Measurements from ENCODE around the gene PPP4R4. TPM values are rescaled to one million over a fixed set of nuclear protein-coding genes. Genes with fewer than 3 reads are reported as not detected.

PPP4R4 gene
- total RNA-seq, 1 donor from 2014 or later = not detected

DNA sequence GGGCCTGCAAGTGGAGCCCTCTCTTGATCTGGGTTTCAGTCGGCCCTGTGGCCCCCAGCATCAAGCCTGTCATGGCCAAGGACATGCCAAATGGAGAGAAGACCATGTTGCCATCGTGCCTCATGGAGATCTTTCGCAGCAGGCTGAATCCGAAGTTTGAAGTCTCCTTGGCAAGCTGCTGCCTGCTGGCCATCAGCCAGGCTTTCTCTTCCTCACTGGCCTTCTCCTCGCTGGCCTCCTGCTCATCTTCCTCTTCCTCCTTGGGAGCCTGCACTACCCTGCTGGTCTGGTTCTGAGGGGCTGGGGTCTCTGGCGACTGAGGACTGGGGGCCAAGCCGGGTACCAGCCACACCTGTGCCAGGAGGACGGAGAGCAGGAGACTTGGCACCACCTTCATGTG is 116.1 kb downstream of the PPP4R4 start:
- Mint-ChIP-seq H3K27me3 (no peaks in the 10 kb centered on the region), H3K9me3 (no peaks in the 10 kb centered on the region), H3K36me3 (ENCODE audit: low read depth) (no peaks in the 10 kb centered on the region), H3K27ac (no peak overlapping the region), H3K4me3 (no peak overlapping the region), H3K4me1 (no peaks in the 10 kb centered on the region)
- ChIA-PET POLR2A (no interaction called here), CTCF (no interaction called here)
- ATAC-seq (ENCODE audit: low read depth) = no peak
- intact Hi-C loops (cut with micrococcal nuclease) = no loop called here
- DNase-seq = no peak
- TF ChIP-seq, protein P1, sequence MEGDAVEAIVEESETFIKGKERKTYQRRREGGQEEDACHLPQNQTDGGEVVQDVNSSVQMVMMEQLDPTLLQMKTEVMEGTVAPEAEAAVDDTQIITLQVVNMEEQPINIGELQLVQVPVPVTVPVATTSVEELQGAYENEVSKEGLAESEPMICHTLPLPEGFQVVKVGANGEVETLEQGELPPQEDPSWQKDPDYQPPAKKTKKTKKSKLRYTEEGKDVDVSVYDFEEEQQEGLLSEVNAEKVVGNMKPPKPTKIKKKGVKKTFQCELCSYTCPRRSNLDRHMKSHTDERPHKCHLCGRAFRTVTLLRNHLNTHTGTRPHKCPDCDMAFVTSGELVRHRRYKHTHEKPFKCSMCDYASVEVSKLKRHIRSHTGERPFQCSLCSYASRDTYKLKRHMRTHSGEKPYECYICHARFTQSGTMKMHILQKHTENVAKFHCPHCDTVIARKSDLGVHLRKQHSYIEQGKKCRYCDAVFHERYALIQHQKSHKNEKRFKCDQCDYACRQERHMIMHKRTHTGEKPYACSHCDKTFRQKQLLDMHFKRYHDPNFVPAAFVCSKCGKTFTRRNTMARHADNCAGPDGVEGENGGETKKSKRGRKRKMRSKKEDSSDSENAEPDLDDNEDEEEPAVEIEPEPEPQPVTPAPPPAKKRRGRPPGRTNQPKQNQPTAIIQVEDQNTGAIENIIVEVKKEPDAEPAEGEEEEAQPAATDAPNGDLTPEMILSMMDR (IDR thresholded peaks at IDR 0.05) = no peak

DNA sequence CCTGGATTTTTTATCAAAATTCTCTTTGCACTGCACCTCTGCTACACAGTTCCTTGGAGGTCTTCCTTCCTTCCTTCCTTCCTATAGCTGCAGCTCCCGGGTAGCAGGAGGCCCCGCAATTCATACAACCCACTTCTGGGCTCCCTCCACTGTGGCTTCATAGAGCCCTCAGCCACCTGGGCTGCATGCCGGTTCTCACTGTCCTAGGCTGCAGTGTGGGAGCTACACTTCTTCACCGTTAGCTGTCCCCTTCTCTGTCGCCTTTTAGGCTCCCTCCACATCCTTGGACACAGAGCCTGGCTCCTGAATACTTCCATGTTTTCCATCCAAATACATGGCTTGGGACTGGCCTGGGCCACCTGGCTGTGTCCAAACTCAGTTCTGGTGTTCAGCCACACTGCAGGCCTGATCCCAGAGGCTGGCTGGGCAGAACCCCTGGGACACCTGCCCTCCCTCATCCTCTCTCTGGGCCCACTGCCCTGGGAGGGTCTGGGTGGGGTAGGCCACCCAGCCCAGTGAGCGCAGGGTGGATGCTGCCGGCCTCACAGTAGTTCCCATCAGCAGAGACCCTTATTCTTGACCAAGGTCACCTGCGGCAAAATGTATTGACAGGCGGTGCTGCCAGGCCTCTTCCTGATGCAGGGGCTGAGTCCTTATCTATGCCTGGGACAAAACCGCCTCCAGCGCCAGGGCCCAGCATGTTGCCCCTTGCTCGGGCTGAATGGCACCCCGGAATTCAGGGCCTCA is 117.2 kb downstream of the PPP4R4 start:
- H3K4me1 Mint-ChIP-seq = no peaks in the 10 kb centered on the region
- no peak overlapping the region for H3K27ac Mint-ChIP-seq
- H3K4me3 Mint-ChIP-seq = no peak overlapping the region
- CTCF ChIA-PET = no interaction called here
- DNase-seq (no peak), ATAC-seq (ENCODE audit: low read depth) (no peak)
- intact Hi-C loops (cut with micrococcal nuclease) = no loop called here
- H3K27me3 Mint-ChIP-seq = no peaks in the 10 kb centered on the region
- TF ChIP-seq, protein P1 (IDR thresholded peaks at IDR 0.05) = no peak
- no peaks in the 10 kb centered on the region for H3K9me3 Mint-ChIP-seq
- no peaks in the 10 kb centered on the region for H3K36me3 Mint-ChIP-seq (ENCODE audit: low read depth)
- POLR2A ChIA-PET = no interaction called here

DNA sequence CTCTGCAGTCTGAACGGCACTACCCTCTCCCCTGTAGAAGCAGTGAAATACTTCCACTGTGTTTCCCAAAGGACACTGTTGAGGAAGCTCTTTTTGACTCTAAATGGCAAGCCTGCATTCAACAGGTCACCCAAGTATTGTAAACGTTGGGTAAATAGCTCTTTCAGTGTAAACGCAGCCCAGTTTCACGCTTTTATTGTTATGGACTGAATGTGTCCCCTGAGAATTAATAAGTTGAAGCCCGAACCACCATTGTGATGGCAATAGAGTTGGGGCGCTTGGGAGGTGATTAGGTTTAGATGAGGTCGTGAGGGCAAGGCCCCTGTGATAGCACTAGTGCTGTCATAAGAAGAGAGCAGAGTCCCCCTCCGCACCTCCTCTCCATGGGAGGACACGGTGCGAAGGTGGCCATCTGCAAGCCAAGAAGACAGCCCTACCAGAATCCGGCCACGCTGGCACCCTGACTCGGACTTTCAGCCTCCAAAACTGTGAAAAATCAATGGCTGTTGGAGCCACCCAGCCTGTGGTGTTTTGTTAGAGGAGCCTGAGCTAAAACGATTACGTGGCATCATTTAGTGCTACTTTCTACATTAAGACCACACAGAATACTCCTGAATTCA is 117.9 kb downstream of the PPP4R4 start:
- ATAC-seq (ENCODE audit: low read depth) (no peak), DNase-seq (no peak)
- TF ChIP-seq, protein P1 (IDR thresholded peaks at IDR 0.05) = no peak
- intact Hi-C loops (cut with micrococcal nuclease) = no loop called here
- no peak overlapping the region for H3K4me3 Mint-ChIP-seq
- POLR2A ChIA-PET = no interaction called here
- no peak overlapping the region for H3K27ac Mint-ChIP-seq
- no peaks in the 10 kb centered on the region for H3K27me3 Mint-ChIP-seq
- H3K36me3 Mint-ChIP-seq (ENCODE audit: low read depth) = no peaks in the 10 kb centered on the region
- H3K9me3 Mint-ChIP-seq = no peaks in the 10 kb centered on the region
- CTCF ChIA-PET = no interaction called here
- no peaks in the 10 kb centered on the region for H3K4me1 Mint-ChIP-seq

DNA sequence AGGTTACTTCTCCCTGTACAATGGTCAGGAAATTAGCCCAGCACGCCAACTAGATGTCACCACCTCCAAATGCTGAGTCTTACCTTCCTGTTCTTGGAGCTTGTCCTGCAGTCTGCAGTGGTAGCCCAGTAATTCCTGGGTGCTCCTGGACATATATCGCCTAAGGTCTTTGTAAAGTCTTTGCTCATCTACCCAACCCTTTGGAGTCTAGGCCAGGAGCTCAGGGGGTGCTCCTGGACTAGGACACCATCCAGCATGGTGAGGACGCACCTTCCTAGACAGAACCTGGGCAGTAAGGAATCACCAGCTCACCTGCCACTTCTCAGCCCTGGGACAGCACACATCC is 118.4 kb downstream of the PPP4R4 start:
- ChIA-PET POLR2A (no interaction called here), CTCF (no interaction called here)
- Mint-ChIP-seq H3K36me3 (ENCODE audit: low read depth) (no peaks in the 10 kb centered on the region), H3K27me3 (no peaks in the 10 kb centered on the region), H3K4me1 (no peaks in the 10 kb centered on the region), H3K27ac (no peak overlapping the region), H3K9me3 (no peaks in the 10 kb centered on the region), H3K4me3 (no peak overlapping the region)
- DNase-seq (no peak), ATAC-seq (ENCODE audit: low read depth) (no peak)
- TF ChIP-seq, protein P1 (IDR thresholded peaks at IDR 0.05) = no peak
- intact Hi-C loops (cut with micrococcal nuclease) = no loop called here

DNA sequence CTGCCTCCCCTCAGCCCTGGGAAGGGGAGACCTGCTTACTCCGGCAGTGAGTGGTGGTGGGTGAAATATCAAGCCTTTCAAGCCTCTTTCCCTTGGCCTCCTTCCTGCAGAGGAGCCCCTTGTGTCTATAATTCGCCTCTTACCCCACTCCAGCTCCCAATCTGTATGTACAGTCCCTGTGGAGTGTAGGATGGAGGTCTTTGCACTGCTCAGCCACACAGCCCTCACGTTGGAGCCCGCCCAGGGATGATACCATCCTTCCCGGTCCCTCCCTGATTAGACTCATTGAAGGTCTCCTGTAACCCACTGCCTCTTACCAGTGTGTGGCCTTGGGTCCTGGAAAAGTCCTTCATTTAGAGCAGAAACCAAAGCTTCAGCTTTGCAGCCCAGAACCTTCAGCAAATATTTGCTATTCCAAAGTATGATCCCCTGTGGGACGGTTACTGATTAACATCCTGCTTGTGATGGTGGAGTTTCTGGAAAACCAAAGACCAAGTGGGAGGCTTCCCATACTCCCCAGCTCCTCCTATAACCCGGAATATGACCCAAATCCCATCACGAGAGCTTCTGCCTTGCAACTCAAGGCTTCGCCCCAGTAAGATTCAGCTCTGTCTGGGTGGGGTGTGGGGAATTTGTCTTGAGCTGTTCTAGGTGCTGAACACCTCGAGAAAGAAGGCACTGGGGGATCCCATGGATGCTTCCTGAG is 118.9 kb downstream of the PPP4R4 start, which contains the start of gene SERPINA10:
TSS of gene SERPINA10 (minus strand) at position 397 of the 706 bp plus-strand sequence. CDS start 2,675 bp downstream, outside the sequence.
- Mint-ChIP-seq H3K36me3 (ENCODE audit: low read depth) (no peaks in the 10 kb centered on the region), H3K27me3 (no peaks in the 10 kb centered on the region), H3K27ac (no peak within 1 kb of the TSS), H3K4me3 (no peak within 1 kb of the TSS), H3K4me1 (no peaks in the 10 kb centered on the region), H3K9me3 (no peaks in the 10 kb centered on the region)
- DNase-seq (no peak), ATAC-seq (ENCODE audit: low read depth) (no peak)
- intact Hi-C loops (cut with micrococcal nuclease) = no loop called here
- ChIA-PET CTCF (no interaction called here), POLR2A (no interaction called here)
- TF ChIP-seq, protein P1 (IDR thresholded peaks at IDR 0.05) = no peak

Data from activated B cell treated with CpG ODN at 0.5 μM for 24 hours (primary cell).